MCF 10A (cell line): ENCODE data around the gene ITGB3BP. TPM values are rescaled to one million over a fixed set of nuclear protein-coding genes. Genes with fewer than 3 reads are reported as not detected.

ENCODE experiments used
- BruUV-seq: library from RNA; stranded (reverse); fragments of 400-500 nt; replicated peaks from 2 replicates; lab custom pipeline; 2021; lab: Mats Ljungman, UMichigan
- CTCF ChIA-PET: fragments of 300-600 bp; sonication (Branson Sonifier 250); formaldehyde crosslinking; extraction: SDS; loops from one replicate; lab custom pipeline; 2021; ENCODE audit warnings: antibody characterized with exemption, inconsistent platforms; lab: Yijun Ruan, JAX
- POLR2A ChIA-PET: fragments of 300-600, 350-650 bp; sonication (Branson Sonifier 250); formaldehyde crosslinking; extraction: SDS; loops from one replicate; lab custom pipeline; 2020; ENCODE audit warnings: antibody characterized with exemption, inconsistent platforms; lab: Yijun Ruan, JAX
- DNase-seq: peaks from one replicate; pipeline ENCODE4 v3.0.0-alpha.2; 2018; ENCODE audit not compliant: unreplicated experiment
- H3K27ac Mint-ChIP-seq: one replicate; pipeline ENCODE4 v1.8.0; 2022; ENCODE audit warnings: mild to moderate bottlenecking, low read depth, mixed read lengths; ENCODE audit not compliant: unreplicated experiment
- H3K27me3 Mint-ChIP-seq: one replicate; pipeline ENCODE4 v1.8.0; 2022; ENCODE audit warnings: mixed read lengths; ENCODE audit not compliant: insufficient read depth, unreplicated experiment
- H3K36me3 Mint-ChIP-seq: one replicate; pipeline ENCODE4 v1.8.0; 2022; ENCODE audit warnings: mild to moderate bottlenecking, moderate library complexity, mixed read lengths; ENCODE audit not compliant: insufficient read depth, unreplicated experiment
- H3K4me1 Mint-ChIP-seq: one replicate; pipeline ENCODE4 v1.8.0; 2022; ENCODE audit warnings: mixed read lengths; ENCODE audit not compliant: insufficient read depth, unreplicated experiment
- H3K4me3 Mint-ChIP-seq: one replicate; pipeline ENCODE4 v1.8.0; 2022; ENCODE audit warnings: mild to moderate bottlenecking, moderate library complexity, mixed read lengths; ENCODE audit not compliant: unreplicated experiment
- H3K9me3 Mint-ChIP-seq: one replicate; pipeline ENCODE4 v1.8.0; 2022; ENCODE audit warnings: mixed read lengths; ENCODE audit not compliant: unreplicated experiment
- intact Hi-C: fragments of 100-400 bp; cut with micrococcal nuclease; formaldehyde crosslinking; loops from 2 replicates; pipeline ENCODE4 v1.14.1; 2022
- total RNA-seq: library from RNA; stranded (reverse); gene quantifications from 2 replicates; pipeline ENCODE4 v1.2.3, GENCODE V29; 2022
- TF ChIP-seq, protein P1 (sequence below): fragments of 200-600 bp; IDR thresholded peaks from one replicate; pipeline ENCODE4 v1.8.0; 2022; ENCODE audit warnings: antibody characterized with exemption, mild to moderate bottlenecking; ENCODE audit not compliant: unreplicated experiment

ITGB3BP gene
- total RNA-seq, 1 experiment from 2014 or later, result 31.8 TPM

DNA sequence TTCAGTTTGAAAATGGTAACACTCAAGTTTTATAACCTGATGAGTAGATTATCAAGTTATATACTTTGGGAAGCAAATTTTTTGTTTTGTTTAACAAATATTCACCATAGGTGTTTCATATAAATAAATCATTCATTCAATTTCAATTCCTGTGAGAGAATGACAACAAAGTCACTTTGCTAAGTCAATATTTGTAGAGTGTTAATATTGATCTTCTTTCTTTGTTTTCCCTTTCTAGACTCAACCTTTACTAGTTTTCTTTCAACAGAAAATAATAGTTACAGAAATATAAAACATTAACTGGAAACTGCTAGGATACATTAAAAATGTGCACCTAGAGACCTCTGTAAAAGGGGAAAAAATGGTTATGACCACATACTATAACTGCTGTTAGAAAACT, 11.4 kb upstream of the ITGB3BP start:
- Mint-ChIP-seq H3K27me3 (no peaks in the 10 kb centered on the region), H3K4me1 (no peaks in the 10 kb centered on the region), H3K4me3 (no peak overlapping the region), H3K36me3 (peaks cover 24% of the 10 kb centered on the region), H3K27ac (no peak overlapping the region), H3K9me3 (no peaks in the 10 kb centered on the region)
- no peak for DNase-seq
- no TSS peak for BruUV-seq
- ChIA-PET CTCF (no interaction called here), POLR2A (interaction anchor here (1.9 kb wide), 1 partner anchor 10 kb away, joined by 6 read pairs; the partner anchor contains the start of gene EFCAB7)
- intact Hi-C loops, result no loop called here
- TF ChIP-seq, protein P1, sequence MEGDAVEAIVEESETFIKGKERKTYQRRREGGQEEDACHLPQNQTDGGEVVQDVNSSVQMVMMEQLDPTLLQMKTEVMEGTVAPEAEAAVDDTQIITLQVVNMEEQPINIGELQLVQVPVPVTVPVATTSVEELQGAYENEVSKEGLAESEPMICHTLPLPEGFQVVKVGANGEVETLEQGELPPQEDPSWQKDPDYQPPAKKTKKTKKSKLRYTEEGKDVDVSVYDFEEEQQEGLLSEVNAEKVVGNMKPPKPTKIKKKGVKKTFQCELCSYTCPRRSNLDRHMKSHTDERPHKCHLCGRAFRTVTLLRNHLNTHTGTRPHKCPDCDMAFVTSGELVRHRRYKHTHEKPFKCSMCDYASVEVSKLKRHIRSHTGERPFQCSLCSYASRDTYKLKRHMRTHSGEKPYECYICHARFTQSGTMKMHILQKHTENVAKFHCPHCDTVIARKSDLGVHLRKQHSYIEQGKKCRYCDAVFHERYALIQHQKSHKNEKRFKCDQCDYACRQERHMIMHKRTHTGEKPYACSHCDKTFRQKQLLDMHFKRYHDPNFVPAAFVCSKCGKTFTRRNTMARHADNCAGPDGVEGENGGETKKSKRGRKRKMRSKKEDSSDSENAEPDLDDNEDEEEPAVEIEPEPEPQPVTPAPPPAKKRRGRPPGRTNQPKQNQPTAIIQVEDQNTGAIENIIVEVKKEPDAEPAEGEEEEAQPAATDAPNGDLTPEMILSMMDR, result no peak

DNA sequence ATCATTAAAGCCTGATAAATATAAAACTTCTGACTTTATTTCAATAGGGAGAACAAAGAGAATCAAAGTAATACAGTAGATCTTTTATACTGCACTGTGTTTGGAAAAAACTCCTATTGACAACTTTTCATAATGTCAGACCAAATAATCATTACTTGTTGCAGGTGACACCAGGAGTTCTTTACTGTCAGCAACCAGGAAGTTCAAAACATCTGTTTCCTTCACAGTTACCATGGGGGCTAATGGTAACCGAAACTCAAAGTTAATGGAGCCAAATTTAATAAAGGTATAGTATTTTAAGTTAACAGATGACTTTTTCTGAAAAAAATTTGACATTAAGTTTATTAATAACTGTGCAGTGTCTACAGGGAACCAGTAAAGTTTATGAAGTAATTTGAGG, 10.9 kb upstream of the ITGB3BP start:
- H3K4me1 Mint-ChIP-seq, result no peaks in the 10 kb centered on the region
- BruUV-seq, result no TSS peak
- TF ChIP-seq, protein P1, result no peak
- H3K9me3 Mint-ChIP-seq, result no peaks in the 10 kb centered on the region
- CTCF ChIA-PET, result interaction anchor here (0.7 kb wide), 1 partner anchor 703 kb away, joined by 3 read pairs; no protein-coding TSS in a partner anchor
- intact Hi-C loops, result no loop called here
- peaks cover 24% of the 10 kb centered on the region for H3K36me3 Mint-ChIP-seq
- no peaks in the 10 kb centered on the region for H3K27me3 Mint-ChIP-seq
- POLR2A ChIA-PET, result interaction anchor here (1.9 kb wide), 1 partner anchor 10 kb away, joined by 6 read pairs; the partner anchor contains the start of gene EFCAB7
- H3K4me3 Mint-ChIP-seq, result no peak overlapping the region
- DNase-seq, result no peak
- H3K27ac Mint-ChIP-seq, result no peak overlapping the region

DNA sequence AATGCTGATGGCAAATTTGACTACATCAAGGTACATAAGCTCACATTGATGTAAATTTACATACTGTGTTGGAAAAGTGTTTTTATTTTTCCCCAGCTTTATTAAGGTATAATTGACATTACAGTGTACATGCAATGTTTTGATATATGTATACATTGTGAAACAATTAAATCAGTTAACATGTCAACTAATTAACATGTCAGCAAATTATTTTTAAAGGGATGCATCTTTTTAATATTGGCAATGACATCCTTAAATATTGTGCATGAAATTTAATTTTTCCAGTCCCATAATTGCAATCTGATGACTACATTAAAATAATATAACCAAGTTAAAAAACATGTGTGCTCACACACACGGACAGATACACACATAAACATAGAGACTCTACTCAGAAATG, 9.7 kb upstream of the ITGB3BP start:
- TF ChIP-seq, protein P1, result no peak
- CTCF ChIA-PET, result interaction anchor here (1.1 kb wide), 2 partner anchors 9 to 690 kb away, joined by 3 to 5 read pairs; partner anchors contain the start of gene EFCAB7
- Mint-ChIP-seq H3K4me3 (no peak overlapping the region), H3K4me1 (no peaks in the 10 kb centered on the region), H3K36me3 (peaks cover 30% of the 10 kb centered on the region), H3K9me3 (no peaks in the 10 kb centered on the region), H3K27ac (no peak overlapping the region), H3K27me3 (no peaks in the 10 kb centered on the region)
- no peak for DNase-seq
- BruUV-seq, result no TSS peak
- intact Hi-C loops, result no loop called here
- POLR2A ChIA-PET, result interaction anchor here (1.5 kb wide), 1 partner anchor 9 kb away, joined by 4 read pairs; the partner anchor contains the start of gene EFCAB7

DNA sequence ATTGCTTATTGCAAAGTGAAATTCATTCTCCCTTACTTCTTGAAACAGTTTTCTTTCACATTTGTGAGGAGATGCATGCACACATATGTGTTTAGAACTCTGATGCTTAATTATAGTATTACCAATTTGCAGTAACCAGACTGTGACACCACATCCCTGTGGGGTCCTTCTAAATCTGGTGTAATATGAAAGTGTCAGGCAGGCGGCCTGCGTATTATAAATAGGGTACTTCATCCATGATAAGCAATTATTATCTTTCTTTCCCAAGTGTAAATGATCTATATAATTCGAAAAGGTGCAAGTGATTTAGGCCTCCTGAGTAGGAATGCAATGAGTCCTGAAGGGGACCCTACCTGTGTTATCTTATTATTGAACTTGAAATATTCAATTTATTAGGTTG, 1.2 kb upstream of the ITGB3BP start:
- TF ChIP-seq, protein P1, result no peak
- ChIA-PET POLR2A (interaction anchor here (0.6 to 4.7 kb wide), 14 partner anchors 8 to 948 kb away, joined by 3 to 43 read pairs (median 4); no protein-coding TSS in a partner anchor), CTCF (interaction anchor here (3.4 kb wide), 1 partner anchor 14 kb away, joined by 19 read pairs; no protein-coding TSS in a partner anchor)
- Mint-ChIP-seq H3K36me3 (peaks cover 22% of the 10 kb centered on the region), H3K27ac (peak overlapping the region; percentile 94), H3K4me1 (peaks cover 22% of the 10 kb centered on the region), H3K27me3 (no peaks in the 10 kb centered on the region), H3K9me3 (no peaks in the 10 kb centered on the region), H3K4me3 (peak overlapping the region; percentile 93)
- intact Hi-C loops, result loop anchor here (5.0 to 10.0 kb wide), 2 partner anchors 197 to 1651 kb away; no protein-coding TSS in a partner anchor
- no TSS peak for BruUV-seq
- DNase-seq, result no peak
